Brain pericyte (primary cell): ENCODE measurements around the gene CHST12.
A peak's percentile ranks its signal among the peaks of the same experiment; 100 is the strongest.
"Not testable (repeated sequence)": the region's sequence is repeated elsewhere in the genome, so short reads cannot be mapped to it uniquely, and the experiment has no call there.

Source experiments
- DNase-seq: peaks from one replicate; pipeline ENCODE4 v3.0.0-alpha.2; 2012; ENCODE audit warnings: low read depth, low spot score

The CHST12 gene

DNA sequence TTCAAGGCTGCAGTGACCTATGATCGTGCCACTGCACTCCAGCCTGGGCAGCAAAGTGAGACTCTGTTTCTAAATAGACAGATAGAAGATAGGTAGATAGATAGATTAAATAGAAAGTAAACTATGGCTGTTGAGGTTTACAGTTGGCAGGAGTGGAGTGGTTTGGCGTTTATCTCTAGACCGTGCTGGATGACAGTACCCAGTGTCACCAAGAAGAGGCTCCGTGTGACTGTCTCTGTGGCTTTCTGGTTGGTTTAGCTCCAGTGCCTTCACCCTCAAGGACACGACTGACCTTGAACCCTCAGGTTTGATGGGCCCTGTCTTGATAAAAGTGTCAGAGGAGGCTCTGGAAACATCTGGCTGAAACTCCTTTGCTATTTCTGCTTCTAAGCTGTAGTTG is 31.7 kb downstream of the CHST12 start:
- DNase-seq: no peak

DNA sequence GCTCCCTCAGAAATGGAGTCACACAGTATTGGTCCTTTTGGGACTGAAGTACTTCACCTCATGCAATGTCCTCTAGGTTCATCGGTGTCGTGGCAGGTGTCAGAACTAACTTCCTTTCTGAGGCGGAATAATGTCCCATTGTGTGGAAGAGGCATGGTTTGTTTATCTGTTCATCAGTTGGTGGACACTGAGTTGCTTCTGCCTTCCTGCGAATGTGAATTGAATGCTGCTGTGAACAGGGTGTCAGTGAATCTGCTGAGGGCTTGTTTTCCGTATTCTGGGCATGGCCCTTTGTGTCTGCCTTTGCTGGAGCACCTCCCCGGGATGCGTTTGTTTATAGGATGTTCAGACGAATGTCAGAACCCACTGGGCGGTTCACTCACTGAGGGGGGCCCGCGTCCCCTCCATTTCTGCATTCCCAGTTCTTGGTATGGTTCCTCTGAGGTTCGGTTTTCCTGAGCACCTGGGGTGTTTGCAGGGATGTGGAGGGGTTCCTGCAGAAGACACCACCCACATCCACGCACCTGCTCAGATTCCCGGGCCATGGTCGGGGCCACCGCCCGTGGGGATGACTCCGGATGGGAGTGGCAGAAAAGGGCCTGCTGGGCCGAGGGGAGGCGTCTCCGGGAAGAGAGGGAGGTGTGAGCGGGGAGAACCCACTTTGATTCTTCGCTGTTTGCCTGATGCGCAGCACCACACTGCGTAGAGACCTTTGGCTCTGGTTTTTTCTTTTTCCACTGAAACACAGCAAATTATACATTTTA is 33.1 kb downstream of the CHST12 start:
- DNase-seq: no peak

DNA sequence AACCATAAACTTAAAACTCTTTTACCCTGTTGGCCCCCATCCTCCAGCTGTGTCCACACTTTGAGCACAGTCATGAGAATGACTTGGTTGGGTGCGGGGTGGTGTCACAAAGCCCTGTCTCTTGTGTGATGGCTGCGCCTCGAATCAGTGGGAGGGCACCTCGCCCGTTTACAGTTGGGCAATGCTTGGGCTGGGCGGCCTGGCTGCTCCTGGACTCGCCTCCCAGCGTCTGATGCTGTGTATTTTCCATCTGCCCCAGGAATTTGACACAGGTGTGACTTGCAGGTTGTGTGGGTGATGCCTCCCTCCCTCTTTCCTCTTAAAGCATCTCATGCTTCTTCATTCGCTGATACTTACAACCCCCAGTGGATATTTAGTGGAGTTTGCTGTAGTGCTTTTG is 33.7 kb downstream of the CHST12 start:
- DNase-seq: no peak

DNA sequence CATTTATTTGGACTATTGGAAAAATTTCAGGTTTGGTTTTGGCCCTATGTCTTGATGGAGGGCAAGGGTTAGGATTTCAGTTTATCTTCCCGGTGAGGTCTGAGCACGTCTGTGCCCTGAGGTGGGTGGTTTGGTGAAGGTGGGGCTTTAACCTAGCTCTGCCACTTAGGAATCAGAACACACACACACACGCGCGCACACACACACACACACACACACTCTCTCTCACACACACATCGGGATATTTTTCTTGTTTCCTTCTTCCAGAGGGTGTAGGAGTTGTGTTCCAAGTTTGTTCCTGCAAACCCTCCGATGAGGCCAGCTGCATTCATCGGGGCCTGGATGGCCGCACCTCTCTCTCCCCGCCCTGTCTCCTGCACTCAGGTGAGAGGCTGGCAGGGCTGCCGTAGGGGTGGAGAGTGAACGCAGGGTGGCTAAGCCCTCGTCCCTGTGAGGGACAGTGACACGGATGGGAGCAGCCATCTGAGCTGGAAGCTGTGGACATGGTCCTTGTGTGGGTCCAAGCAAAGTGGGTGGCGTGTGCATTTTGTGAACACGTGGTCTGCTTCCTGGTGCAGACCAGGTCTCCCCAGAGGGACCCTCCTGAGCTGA is 34.2 kb downstream of the CHST12 start:
- no peak for DNase-seq

DNA sequence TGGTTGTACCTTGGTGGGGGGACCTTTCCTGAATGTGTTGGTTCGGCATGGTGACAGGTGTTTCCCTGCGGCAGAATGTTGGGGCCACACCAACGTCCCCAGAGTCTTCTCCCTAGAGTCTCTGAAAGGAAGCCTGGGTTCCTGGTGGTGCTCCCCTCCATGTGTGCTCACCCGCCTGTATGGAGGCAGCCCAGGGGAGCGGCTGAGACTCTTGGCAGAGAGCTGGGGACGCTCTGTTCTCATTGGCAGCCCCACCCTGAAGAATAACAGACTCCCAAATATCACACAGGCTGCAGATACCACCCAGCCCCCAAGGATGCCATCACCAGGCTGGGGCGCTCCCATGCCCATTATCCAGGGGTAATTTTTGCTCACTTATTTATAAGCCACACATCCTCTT is 34.8 kb downstream of the CHST12 start:
- DNase-seq: no peak

DNA sequence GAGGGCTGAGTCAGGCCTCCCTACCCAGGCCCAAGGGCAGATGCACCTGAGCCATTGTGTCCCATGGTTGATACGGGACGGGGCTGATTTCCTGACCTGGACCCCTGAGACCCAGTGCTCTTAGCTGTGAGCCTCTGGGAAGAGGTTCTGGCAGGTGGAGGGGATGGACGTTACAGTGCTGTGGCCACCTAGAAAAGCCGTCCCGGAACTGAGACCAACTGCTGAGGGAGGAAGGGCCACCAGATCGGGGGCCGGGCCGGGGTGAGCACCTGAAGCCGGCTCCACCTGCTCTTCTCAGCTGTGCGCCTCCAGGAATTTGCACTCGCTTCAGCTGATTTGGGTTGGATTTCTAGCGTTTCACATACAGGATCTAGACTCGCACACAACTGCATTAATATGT is 35.4 kb downstream of the CHST12 start:
- no peak for DNase-seq

DNA sequence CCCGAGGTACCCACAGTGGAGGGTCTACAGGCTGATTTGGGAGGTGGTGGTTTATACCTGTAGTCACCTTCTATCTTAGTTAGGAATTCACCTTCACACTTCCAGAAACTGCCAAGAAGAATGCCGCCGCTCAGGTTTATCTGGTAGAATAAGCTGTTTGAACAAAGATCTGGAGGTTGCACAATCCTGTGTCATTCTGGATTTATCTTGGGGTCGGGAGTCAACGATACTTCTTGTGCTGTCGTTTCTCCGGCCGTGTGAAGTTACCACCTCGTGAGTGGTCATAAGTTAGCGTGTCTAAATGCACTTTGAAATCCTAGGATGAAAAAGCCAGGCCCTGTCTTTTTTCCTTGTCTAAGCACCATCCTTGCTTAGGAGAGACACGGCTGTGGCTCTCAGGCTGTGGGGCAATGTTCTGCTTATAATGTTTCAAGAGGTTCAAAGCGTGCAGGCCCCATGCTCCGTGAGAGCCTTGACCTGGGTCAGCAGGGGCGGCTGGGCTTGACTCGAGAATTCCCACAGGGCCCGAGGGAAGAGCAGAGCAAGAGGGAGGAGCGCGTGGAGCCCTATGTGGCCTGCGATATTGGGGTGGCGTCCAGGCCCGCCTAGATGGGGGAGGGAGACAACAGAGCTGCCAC is 37.3 kb downstream of the CHST12 start:
- DNase-seq: no peak

DNA sequence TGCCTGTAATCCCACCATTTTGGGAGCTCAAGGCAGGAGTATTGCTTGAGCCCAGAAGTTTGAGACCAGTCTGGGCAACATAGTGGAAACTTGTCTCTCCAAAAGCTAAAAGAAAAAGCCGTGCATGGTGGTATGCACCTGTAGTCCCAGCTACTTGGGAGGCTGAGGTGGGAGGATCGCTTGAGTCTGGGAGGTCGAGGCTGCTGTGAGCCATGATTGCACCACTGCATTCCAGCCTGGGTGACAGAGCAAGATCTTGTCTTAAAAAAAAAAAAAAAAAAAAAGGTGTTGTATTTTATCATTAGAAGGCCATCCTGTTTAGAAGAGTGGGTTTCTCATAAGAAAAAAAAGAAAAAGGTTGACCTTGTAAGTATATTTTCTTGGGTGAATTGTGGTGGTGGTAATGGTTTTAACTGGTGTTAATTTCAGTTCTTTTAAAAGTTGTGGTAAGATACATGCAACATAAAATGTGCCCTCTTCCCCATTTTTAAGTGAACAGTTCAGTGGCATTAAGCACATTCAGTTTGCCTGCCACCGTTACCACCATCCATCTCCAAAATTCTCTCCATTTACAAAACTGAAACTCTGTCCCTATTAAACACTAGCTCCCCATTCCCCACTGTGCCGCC is 38.1 kb downstream of the CHST12 start:
- no peak for DNase-seq

DNA sequence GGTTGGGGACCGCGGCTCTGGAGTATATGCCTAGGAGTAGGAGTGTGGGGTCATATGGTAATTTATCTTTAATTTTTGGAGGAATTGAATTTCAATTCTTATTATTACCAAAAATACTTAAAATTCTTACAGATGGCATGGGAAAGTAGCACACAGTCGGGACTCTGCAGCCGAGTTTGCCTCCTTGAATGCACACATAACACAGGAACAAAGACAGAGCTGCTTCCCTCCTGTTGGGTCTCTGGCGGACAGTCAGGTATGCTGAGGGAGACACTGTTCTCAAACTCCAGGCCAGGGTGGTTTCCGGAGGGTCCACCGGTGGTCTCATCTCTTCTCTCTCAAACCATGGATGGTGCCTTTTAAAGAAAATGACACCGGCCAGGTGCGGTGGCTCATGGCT is 40.1 kb downstream of the CHST12 start:
- DNase-seq: no peak

DNA sequence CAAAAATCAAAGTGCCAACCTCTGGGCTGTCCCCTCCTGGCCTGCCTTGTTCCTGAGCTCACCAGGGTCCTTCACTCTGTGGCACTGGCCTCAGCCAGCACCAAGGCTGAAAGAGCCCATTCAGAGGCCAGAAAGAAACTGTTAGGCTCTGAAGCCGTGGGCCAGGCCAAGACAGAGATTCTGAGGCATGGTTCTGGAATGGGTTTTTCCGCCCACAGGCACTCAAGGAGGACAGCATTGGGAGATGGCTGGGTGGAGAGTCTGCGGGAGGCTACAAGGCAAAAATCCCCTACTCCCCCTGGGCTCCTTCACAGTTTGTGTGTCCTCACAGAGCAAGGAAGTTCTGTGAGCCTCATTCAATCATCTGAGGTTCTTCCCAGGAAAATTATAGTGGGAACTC is 41.1 kb downstream of the CHST12 start:
- DNase-seq: no peak

DNA sequence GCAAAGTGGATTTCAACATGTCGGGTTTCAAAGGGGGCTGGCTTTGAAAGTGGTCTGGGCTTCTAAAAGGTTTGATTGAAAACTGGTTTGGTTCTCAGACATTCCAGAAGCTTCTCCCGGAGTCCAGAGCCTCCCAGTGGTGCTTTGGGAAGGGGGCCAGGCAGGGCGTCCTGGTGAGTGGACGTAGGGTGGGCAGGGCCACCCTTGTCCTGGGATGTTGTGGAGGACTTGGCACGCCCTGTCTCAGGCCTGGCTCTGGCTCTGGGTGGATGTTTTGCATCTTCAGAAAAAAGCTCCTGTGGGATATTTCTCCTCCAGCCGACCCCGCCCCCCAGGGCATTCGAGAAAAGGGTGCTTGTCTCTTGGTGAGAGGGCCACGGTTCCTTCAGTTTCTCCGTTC is 41.6 kb downstream of the CHST12 start:
- DNase-seq: no peak

DNA sequence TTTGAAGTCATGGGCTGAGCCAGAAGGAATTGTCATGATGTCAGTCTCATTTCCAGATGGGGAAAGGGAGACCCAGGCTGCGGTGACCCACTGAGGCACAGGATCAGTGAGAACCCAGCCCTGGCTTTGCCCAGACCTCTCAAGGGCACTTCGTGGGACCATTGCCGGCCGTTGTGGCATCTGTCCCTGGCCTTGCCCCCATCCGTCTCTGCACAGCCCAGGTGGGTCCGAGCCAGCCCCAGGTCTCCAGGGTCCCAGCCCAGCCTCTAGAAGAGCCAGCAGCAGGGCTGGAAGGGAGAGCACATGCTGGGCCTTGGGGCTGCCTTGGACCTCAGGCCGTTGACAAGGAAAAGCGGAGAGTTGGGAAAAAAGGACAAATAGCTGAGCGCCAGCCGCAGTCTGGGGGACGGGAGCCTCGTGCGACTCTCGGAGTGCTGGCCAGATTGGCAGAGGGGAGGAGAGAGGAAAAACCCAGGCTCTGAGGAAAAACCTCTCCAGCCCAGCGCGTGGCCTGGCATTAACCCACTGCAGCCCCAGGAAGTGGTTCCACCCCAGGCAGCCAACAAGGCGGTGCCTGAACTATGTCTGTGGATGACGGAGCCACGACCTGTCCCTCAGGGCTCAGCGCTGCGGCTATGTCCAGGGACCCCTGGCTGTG is 42.6 kb downstream of the CHST12 start:
- no peak for DNase-seq

DNA sequence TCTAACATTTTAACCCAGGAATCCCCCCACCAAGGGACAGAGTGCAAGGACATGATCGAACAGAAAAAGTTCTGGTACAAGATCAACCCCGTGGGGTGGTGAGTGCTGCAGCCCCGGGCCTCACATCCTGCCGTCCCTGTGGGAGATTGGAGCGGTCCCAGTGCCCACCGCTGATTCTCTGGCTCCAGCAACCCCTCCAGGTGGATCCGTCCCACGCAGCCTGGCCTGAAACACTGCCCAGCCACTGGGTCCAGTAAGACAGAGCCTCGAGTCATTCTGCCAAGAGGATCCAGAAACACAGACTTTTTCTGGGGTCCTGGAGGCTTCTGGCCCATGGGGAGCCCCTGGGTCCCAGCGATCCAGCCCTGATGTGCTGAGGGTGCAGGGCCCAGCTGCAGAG is 43.3 kb downstream of the CHST12 start:
- no peak for DNase-seq

DNA sequence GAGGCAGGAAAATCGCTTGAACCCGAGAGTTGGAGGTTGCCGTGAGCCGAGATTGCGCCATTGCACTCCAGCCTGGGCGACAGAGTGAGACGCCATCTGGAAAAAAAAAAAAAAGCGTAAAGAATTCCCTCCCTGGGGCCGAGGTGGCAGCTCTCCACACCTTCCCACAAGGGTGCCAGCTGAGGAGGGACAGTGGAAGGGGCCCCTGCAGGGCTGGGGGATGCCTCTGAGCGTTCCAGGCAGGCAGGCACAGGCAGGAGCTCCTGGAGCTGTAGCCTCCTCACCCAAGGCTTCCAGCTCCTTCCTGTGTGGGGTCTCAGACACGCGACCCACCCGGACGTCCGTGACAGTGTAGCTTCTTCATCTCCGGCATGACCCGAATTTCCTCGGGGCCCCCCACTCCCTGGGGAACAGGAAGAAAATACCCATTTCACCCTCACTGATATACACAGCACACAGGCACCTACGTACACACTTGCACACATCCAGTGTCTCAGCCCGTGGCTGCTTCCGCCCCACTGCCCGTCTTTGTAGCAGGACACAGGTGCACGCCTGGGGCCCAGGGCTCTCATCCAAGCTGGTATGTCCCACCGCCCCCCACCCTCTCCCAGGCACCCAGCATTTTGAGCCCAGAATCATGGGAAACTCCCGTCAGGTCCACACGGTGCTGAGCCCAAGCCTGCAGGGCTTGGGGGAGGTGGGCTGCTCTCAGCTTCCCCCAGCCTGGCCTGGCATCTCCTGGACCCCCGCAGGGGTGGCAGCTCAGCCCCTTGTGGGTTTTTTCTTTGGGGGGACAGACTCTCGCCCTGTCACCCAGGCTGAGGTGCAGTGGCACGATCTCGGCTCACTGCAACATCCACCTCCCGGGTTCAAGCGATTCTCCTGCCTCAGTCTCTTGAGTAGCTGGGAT is 47.0 kb downstream of the CHST12 start:
- DNase-seq: no peak

DNA sequence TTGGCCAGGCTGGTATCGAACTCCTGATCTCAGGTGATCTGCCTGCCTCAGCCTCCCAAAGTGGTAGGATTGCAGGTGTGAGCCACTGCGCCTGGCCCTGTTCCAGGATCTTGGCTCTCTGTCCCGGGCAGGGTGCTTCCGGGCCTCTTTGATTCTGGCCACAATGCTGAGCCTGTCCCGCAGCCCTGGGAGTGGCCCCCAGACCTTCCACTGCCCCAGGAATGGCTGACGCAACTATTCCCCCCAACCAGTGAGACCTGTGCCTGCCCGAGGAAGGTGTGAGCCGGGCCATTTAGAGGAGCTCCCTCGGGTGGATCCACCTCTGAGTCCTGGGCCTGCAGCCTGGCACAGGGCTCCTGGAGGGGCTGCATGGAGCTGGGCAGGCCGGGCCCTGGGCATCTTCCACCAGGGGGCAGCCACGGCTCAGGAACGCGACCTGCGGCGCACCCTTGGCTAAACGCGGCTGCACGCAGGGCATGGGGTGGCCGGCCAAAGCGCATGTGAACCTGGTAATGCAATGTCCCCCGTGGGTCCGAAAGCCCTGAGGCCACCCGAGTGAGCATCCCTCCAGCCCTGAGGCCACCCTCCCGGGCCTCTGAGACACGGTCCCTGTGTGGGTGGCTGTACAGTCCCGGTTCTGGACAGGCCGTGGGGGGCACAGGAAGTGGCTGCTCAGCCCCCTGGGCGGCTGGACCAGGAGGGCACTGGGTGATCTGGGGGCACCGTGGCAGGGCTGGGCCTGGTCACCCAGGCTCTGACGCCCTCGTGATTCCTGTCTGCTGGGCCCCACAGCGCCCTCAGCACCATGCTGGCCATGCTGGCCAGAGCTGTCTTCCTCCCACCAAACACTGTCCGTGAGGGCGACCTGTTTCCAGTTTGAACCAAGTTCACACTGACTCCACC is 48.0 kb downstream of the CHST12 start:
- DNase-seq: peak; percentile 26

DNA sequence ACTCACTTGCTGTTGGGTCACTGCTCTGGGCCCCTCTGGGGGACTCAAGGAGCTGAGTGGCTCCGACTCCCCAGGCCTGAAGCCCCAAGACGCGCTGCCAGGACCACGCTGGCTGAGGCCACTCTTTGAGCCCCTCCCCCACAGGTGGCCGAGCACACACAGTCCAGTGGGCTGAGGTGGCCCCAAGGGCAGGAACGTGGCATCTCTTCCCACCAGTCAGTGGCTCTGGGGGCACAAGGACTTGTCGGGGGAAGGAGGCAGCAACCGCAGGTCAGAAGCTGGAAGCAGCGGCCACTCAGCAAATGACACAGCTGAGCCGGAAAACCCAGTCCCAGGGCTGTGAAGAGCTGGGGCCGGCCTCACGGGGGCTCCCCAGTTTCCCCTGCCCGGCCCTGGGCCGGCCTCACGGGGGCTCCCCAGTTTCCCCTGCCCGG is 48.7 kb downstream of the CHST12 start:
- no peak for DNase-seq

DNA sequence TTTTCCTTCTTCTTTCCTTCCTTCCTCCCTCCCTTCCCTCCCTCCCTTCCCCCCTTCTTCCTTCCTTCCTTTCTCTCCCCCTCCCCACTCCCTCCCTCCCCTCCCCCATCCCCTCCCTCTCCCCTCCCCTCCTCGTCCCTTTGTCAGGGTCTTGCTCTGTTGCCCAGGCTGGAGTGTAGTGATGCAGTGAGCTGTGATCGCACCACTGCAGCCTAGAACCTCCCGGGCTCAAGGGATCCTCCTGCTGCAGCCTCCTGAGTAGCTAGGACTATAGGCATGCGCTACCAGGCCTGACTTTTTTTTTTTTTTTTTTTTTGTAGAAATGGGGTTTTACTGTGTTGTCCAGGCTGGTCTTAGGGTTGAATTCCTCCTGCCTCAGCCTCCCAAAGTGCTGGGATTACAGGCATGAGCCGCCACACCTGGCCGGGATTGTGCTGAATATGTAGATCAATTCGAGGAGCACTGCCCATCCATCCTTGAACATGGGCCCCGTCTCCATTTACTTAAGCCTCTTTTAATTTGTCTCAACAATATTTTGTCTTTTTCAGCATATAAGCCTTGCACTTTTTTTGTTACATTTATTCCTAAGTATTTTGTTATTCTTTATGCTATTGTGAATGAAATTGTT is 49.3 kb downstream of the CHST12 start:
- DNase-seq: no peak

DNA sequence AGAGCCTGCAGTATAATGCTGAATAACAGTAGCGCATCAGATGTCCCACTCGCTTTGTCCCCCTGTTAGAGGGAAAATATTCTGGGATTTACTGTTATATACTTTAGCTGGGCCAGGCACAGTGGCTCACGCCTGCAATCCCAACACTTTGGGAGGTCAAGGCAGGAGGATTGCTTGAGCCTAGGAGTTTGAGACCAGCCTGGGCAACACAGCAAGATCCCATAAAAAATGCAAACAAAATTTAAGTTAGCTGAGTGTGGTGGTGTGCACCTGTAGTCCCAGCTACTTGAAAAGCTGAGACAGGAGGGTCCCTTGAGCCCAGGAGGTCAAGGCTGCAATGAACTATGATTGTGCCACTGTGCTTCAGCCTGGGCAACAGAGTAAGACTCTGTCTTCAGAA is 50.4 kb downstream of the CHST12 start:
- not testable (repeated sequence) for DNase-seq

DNA sequence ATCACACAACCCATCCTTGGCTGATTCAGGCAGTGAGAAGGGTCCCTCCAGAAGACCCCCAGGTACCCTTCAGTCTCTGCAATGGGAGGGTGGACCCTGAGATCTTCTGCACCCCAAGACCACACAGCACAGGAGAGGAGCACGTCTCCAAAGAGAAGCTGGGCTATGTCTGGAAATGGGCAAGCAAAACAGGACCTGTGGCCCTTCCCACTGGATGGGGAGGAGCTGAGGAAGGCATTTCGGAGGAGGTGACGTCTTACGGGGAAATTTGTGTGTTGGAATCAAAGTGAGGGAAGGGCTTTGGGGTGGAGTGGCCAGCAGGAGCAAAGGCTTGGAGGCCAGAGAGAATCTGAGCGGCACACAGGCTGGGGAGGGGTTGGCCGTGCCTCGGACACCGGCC is 56.3 kb downstream of the CHST12 start:
- no peak for DNase-seq

DNA sequence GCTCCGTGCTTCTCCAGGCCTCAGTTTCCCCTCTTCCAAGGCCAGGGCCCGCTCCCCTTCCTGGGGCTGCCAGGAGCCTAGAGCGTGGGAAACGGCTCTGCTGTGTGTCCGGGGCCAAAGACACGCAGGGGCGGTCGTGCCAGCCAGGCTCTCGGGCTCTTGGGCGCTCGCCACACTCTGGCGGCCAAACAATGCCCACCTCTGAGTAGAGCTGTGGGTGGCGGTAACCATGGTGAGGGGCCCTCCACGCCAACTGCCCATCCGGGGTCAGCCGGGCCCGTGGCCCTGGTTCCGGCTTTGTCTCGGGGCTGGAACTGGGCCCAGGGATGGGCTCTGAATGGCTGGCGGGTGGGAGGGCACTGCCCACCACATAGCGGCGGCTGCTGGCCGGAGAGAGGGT is 56.8 kb downstream of the CHST12 start:
- no peak for DNase-seq
